IMR-90 (cell line): ENCODE results near the gene CLEC10A. TPM values are rescaled to one million over a fixed set of nuclear protein-coding genes. Genes with fewer than 3 reads are reported as not detected.

ENCODE experiments used
- ATAC-seq: fragments of 200-7000 bp; cut with Tn5 transposase; 2 replicates; pipeline ENCODE4 v1.9.1; 2020; ENCODE audit warnings: low read depth, mild to moderate bottlenecking, moderate library complexity
- BruUV-seq: library from RNA; stranded (reverse); fragments of 400-500 nt; replicated peaks from 2 replicates; lab custom pipeline; 2021; lab: Mats Ljungman, UMichigan
- CTCF ChIA-PET: fragments of 300-600 bp; formaldehyde crosslinking; extraction: SDS; loops from one replicate; lab custom pipeline; 2021; ENCODE audit warnings: antibody characterized with exemption; lab: Yijun Ruan, JAX
- POLR2A ChIA-PET: fragments of 300-600 bp; sonication (Branson Sonifier 250); formaldehyde crosslinking; loops from one replicate; lab custom pipeline; 2022; ENCODE audit warnings: antibody characterized with exemption; ENCODE audit not compliant: unreplicated experiment; lab: Charles Lee
- DNase-seq: peaks from one replicate; pipeline ENCODE4 v3.0.0; 2013
- H2AFZ ChIP-seq: replicated peaks from 2 replicates; pipeline ENCODE3; 2013; ENCODE audit warnings: low read length, mild to moderate bottlenecking; ENCODE audit not compliant: poor library complexity
- H2AK5ac ChIP-seq: 2 replicates; pipeline ENCODE4 v1.6.1; 2013; ENCODE audit warnings: low read depth, low read length, inconsistent platforms
- H2AK9ac ChIP-seq: replicated peaks from 2 replicates; pipeline ENCODE3; 2013; ENCODE audit warnings: mild to moderate bottlenecking, low read depth, low read length, moderate library complexity; ENCODE audit not compliant: poor library complexity
- H2BK120ac ChIP-seq: 2 replicates; pipeline ENCODE4 v1.6.1; 2013; ENCODE audit warnings: low read depth, low read length, inconsistent platforms
- H2BK15ac ChIP-seq: 3 replicates; pipeline ENCODE4 v1.6.1; 2013; ENCODE audit warnings: low read depth, low read length, inconsistent platforms
- H2BK20ac ChIP-seq: 2 replicates; pipeline ENCODE4 v1.6.1; 2013; ENCODE audit warnings: low read depth, mild to moderate bottlenecking, inconsistent platforms, low read length, moderate library complexity
- H2BK5ac ChIP-seq: 2 replicates; pipeline ENCODE4 v1.6.1; 2013; ENCODE audit warnings: mild to moderate bottlenecking, low read depth, low read length, inconsistent platforms; ENCODE audit not compliant: poor library complexity, severe bottlenecking
- H3K14ac ChIP-seq: replicated peaks from 2 replicates; pipeline ENCODE4 v1.6.1; 2013; ENCODE audit warnings: low read depth, low read length, inconsistent platforms
- H3K18ac ChIP-seq: 2 replicates; pipeline ENCODE4 v1.6.1; 2013; ENCODE audit warnings: low read depth, low read length, control low read depth
- H3K23ac ChIP-seq: 2 replicates; pipeline ENCODE4 v1.6.1; 2013; ENCODE audit warnings: low read depth, low read length, inconsistent platforms
- H3K27ac ChIP-seq: 2 replicates; pipeline ENCODE4 v1.5.1; 2013; ENCODE audit warnings: mild to moderate bottlenecking, control low read depth, low read length; ENCODE audit not compliant: insufficient read depth
- H3K27me3 ChIP-seq: 2 replicates; pipeline ENCODE4 v1.6.1; 2013; ENCODE audit warnings: low read length; ENCODE audit not compliant: control insufficient read depth, insufficient read depth
- H3K36me3 ChIP-seq: 2 replicates; pipeline ENCODE4 v1.6.1; 2013; ENCODE audit warnings: low read length, mixed read lengths; ENCODE audit not compliant: control insufficient read depth, insufficient read depth
- H3K4ac ChIP-seq: 2 replicates; pipeline ENCODE4 v1.6.1; 2013; ENCODE audit warnings: low read depth, low read length, inconsistent platforms
- H3K4me1 ChIP-seq: 2 replicates; pipeline ENCODE4 v1.6.1; 2013; ENCODE audit warnings: low read length, mixed read lengths; ENCODE audit not compliant: control insufficient read depth, insufficient read depth
- H3K4me2 ChIP-seq: 2 replicates; pipeline ENCODE4 v1.6.1; 2013; ENCODE audit warnings: low read depth, mild to moderate bottlenecking, control low read depth, low read length, moderate library complexity
- H3K4me3 ChIP-seq: 2 replicates; pipeline ENCODE4 v1.5.1; 2013; ENCODE audit warnings: low read depth, mild to moderate bottlenecking, control low read depth, low read length, moderate library complexity; ENCODE audit not compliant: insufficient read depth
- H3K56ac ChIP-seq: 2 replicates; pipeline ENCODE4 v1.6.1; 2013; ENCODE audit warnings: low read length, inconsistent platforms; ENCODE audit not compliant: insufficient read depth; ENCODE audit errors: extremely low read depth
- H3K79me1 ChIP-seq, 2 experiments: 2 replicates each; pipeline ENCODE4 v1.6.1; 2013; ENCODE audit warnings: low read length in 2 of 2, inconsistent platforms in 1 of 2, low read depth in 1 of 2
- H3K9ac ChIP-seq: 2 replicates; pipeline ENCODE4 v1.6.1; 2013; ENCODE audit warnings: low read depth, low read length, control low read depth
- H3K9me1 ChIP-seq: 2 replicates; pipeline ENCODE4 v1.6.1; 2013; ENCODE audit warnings: low read length, inconsistent platforms; ENCODE audit not compliant: insufficient read depth
- H3K9me3 ChIP-seq: 2 replicates; pipeline ENCODE4 v1.6.1; 2013; ENCODE audit warnings: low read length; ENCODE audit not compliant: control insufficient read depth, insufficient read depth
- H4K20me1 ChIP-seq: 2 replicates; pipeline ENCODE4 v1.6.1; 2013; ENCODE audit warnings: low read length, inconsistent platforms; ENCODE audit not compliant: insufficient read depth
- H4K5ac ChIP-seq: 2 replicates; pipeline ENCODE4 v1.6.1; 2013; ENCODE audit warnings: mild to moderate bottlenecking, low read depth, low read length, control low read depth
- H4K8ac ChIP-seq, 2 experiments: 2 replicates each; pipeline ENCODE4 v1.6.1; 2013; ENCODE audit warnings: low read depth in 2 of 2, low read length in 2 of 2, control low read depth in 1 of 2, inconsistent platforms in 1 of 2
- H4K91ac ChIP-seq: 2 replicates; pipeline ENCODE4 v1.6.1; 2013; ENCODE audit warnings: low read depth, low read length, inconsistent platforms; ENCODE audit not compliant: insufficient read depth
- BHLHE40 ChIP-seq: fragments of 150-350 bp; IDR thresholded peaks from 2 replicates; pipeline ENCODE4 v1.6.1; 2016; ENCODE audit warnings: mild to moderate bottlenecking, low read depth, low read length
- CEBPB ChIP-seq: IDR thresholded peaks from 2 replicates; pipeline ENCODE4 v1.6.1; 2012; ENCODE audit warnings: low read depth, low read length, improper control_type of control experiment
- CHD1 ChIP-seq: IDR thresholded peaks from 2 replicates; pipeline ENCODE4 v1.6.1; 2012; ENCODE audit warnings: low read depth, low read length, improper control_type of control experiment
- ELK1 ChIP-seq: fragments of 150-350 bp; IDR thresholded peaks from 2 replicates; pipeline ENCODE4 v1.6.1; 2016; ENCODE audit warnings: low read depth, mild to moderate bottlenecking, low read length, moderate library complexity, borderline replicate concordance
- FOS ChIP-seq: fragments of 150-350 bp; IDR thresholded peaks from 2 replicates; pipeline ENCODE4 v1.6.1; 2016; ENCODE audit warnings: low read depth, low read length
- MAFK ChIP-seq: IDR thresholded peaks from 2 replicates; pipeline ENCODE4 v1.6.1; 2012; ENCODE audit warnings: low read depth, low read length, improper control_type of control experiment
- MXI1 ChIP-seq: IDR thresholded peaks from 2 replicates; pipeline ENCODE4 v1.6.1; 2012; ENCODE audit warnings: low read depth, mild to moderate bottlenecking, low read length, moderate library complexity, borderline replicate concordance
- NFE2L2 ChIP-seq: fragments of 150-350 bp; IDR thresholded peaks from 2 replicates; pipeline ENCODE4 v1.6.1; 2016; ENCODE audit warnings: low read depth, mild to moderate bottlenecking, low read length
- POLR2A ChIP-seq: IDR thresholded peaks from 2 replicates; pipeline ENCODE4 v1.6.1; 2012; ENCODE audit warnings: mild to moderate bottlenecking, low read depth, low read length
- RAD21 ChIP-seq: IDR thresholded peaks from 2 replicates; pipeline ENCODE4 v1.6.1; 2012; ENCODE audit warnings: low read length, improper control_type of control experiment
- RCOR1 ChIP-seq: IDR thresholded peaks from 2 replicates; pipeline ENCODE4 v1.6.1; 2012; ENCODE audit warnings: mild to moderate bottlenecking, low read length, improper control_type of control experiment; ENCODE audit not compliant: insufficient replicate concordance
- RFX5 ChIP-seq: IDR thresholded peaks from 2 replicates; pipeline ENCODE4 v1.8.0; 2012; ENCODE audit warnings: low read depth, mild to moderate bottlenecking, low read length, moderate library complexity
- SMC3 ChIP-seq: fragments of 150-350 bp; IDR thresholded peaks from 2 replicates; pipeline ENCODE4 v1.6.1; 2016; ENCODE audit warnings: low read depth, mild to moderate bottlenecking, antibody characterized with exemption, low read length, moderate library complexity
- USF2 ChIP-seq: fragments of 150-350 bp; IDR thresholded peaks from 2 replicates; pipeline ENCODE4 v1.6.1; 2017; ENCODE audit warnings: mild to moderate bottlenecking, antibody characterized with exemption, low read length, low read depth
- WGBS, 2 experiments: methylation state at CpG; one replicate each; pipeline versions ENCODE4 v1.1.5 to v1.1.7; 2013; ENCODE audit warnings: missing lambda C conversion rate in 2 of 2; ENCODE audit not compliant: insufficient read length in 1 of 2; ENCODE audit errors: extremely low coverage in 2 of 2; 5-methylcytosine and 5-hydroxymethylcytosine counted together
- dilution Hi-C: fragments of 300-500 bp; cut with HindIII; formaldehyde crosslinking; loops from one replicate; pipeline ENCODE4 v1.14.3; 2018; ENCODE audit warnings: low sequenced_read_pairs; ENCODE audit not compliant: unreplicated experiment
- in situ Hi-C: fragments of 300-500 bp; cut with MboI; formaldehyde crosslinking; loops from 3 replicates; pipeline ENCODE4 v1.14.3; 2019; ENCODE audit warnings: low sequenced_read_pairs, inconsistent platforms, mixed read lengths
- intact Hi-C: fragments of 100-400 bp; cut with micrococcal nuclease; formaldehyde crosslinking; loops from 2 replicates; pipeline ENCODE4 v1.10.0; 2022
- polyA plus RNA-seq, 3 experiments: library from polyadenylated mRNA; depleted of rRNA; stranded (reverse); fragments of >200 nt; gene quantifications; 2 replicates each; pipeline ENCODE4 v1.2.3, GENCODE V29; 2012; ENCODE audit warnings: low replicate concordance in 1 of 3
- total RNA-seq: library from RNA; depleted of rRNA; stranded (reverse); fragments of >200 nt; gene quantifications from 2 replicates; pipeline ENCODE4 v1.2.3, GENCODE V29; 2012
- TF ChIP-seq, protein P1 (sequence below): conservative IDR thresholded peaks from 2 replicates; pipeline ENCODE4 v1.5.1; 2012; ENCODE audit warnings: mild to moderate bottlenecking, low read depth, low read length, improper control_type of control experiment

Gene CLEC10A
- total and polyA plus RNA-seq, 2 of the 4 experiments (the other 2 are of a cell fraction) = not detected

DNA sequence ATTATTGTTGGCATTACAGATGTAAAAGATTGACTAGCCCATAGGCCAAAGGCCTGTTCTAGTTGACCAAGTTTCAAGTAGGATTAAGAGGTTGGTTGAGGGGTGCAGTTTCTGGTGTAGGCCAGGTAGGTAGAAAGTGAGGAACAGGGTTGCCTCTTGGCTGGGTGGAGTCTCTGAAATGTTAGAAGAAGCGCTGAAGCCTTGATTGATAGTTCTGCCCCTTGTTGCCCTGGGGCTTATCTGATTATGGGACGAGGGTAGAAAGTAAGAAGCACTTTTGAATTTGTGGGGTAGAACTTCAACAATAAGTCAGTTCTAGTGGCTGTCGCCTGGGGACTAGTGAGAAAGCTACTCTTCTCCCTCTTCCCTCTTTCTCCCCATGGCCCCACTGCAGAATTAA, 51.0 kb downstream of the CLEC10A start:
- Histone ChIP-seq H2AK5ac (no peak overlapping the region), H3K4me3 (no peak overlapping the region), H2BK120ac (no peak overlapping the region), H3K9me1 (no peaks in the 10 kb centered on the region), H3K14ac (no peak overlapping the region), H4K8ac (no peak overlapping the region), H3K79me1 (no peaks in the 10 kb centered on the region), H3K56ac (no peak overlapping the region), H2BK5ac (no peak overlapping the region), H3K27ac (no peak overlapping the region), H4K5ac (no peak overlapping the region), H3K9me3 (no peaks in the 10 kb centered on the region), H3K36me3 (no peaks in the 10 kb centered on the region), H3K9ac (no peak overlapping the region), H3K23ac (no peak overlapping the region), H2BK20ac (no peak overlapping the region), H2BK15ac (no peak overlapping the region), H3K4ac (no peak overlapping the region), H3K27me3 (peaks cover 7% of the 10 kb centered on the region; the same call in 1 of the 2 replicates), H3K4me1 (no peaks in the 10 kb centered on the region), H4K20me1 (no peaks in the 10 kb centered on the region), H3K4me2 (no peak overlapping the region), H4K91ac (no peak overlapping the region), H2AFZ (no peak overlapping the region), H2AK9ac (no peak overlapping the region), H3K18ac (no peak overlapping the region)
- BruUV-seq = no TSS peak
- dilution Hi-C loops (no loop called here), in situ Hi-C loops (no loop called here), intact Hi-C loops (no loop called here)
- TF ChIP-seq MAFK = no peak
- TF ChIP-seq, protein P1, sequence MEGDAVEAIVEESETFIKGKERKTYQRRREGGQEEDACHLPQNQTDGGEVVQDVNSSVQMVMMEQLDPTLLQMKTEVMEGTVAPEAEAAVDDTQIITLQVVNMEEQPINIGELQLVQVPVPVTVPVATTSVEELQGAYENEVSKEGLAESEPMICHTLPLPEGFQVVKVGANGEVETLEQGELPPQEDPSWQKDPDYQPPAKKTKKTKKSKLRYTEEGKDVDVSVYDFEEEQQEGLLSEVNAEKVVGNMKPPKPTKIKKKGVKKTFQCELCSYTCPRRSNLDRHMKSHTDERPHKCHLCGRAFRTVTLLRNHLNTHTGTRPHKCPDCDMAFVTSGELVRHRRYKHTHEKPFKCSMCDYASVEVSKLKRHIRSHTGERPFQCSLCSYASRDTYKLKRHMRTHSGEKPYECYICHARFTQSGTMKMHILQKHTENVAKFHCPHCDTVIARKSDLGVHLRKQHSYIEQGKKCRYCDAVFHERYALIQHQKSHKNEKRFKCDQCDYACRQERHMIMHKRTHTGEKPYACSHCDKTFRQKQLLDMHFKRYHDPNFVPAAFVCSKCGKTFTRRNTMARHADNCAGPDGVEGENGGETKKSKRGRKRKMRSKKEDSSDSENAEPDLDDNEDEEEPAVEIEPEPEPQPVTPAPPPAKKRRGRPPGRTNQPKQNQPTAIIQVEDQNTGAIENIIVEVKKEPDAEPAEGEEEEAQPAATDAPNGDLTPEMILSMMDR = no peak
- no peak for TF ChIP-seq CEBPB
- no peak for TF ChIP-seq RFX5
- no peak for TF ChIP-seq RAD21
- no peak for TF ChIP-seq MXI1
- no peak for TF ChIP-seq NFE2L2
- no peak for TF ChIP-seq CHD1
- no peak for TF ChIP-seq SMC3
- TF ChIP-seq ELK1 = no peak
- no peak for TF ChIP-seq BHLHE40
- TF ChIP-seq RCOR1 = no peak
- TF ChIP-seq FOS = no peak
- TF ChIP-seq USF2 = no peak
- no peak for TF ChIP-seq POLR2A
- DNase-seq (no peak), ATAC-seq (no peak)
- POLR2A ChIA-PET = no interaction called here
- no CpG with 5 or more reads among the region's 3 CpGs for WGBS, 2 experiments
- CTCF ChIA-PET = no interaction called here
